Hematopoietic multipotent progenitor cell (in vitro differentiated cells): ENCODE results near the gene PSMD14. TPM values are rescaled to one million over a fixed set of nuclear protein-coding genes. Genes with fewer than 3 reads are reported as not detected.

Experiments used
- DNase-seq, 3 donors: peaks; one replicate each; pipeline ENCODE4 v3.0.0-alpha.2; 2011 to 2015; ENCODE audit warnings: low read depth in 2 of 3, low spot score in 2 of 3
- total RNA-seq: library from RNA; depleted of rRNA; stranded (reverse); fragments of >200 nt; gene quantifications from one replicate; pipeline ENCODE4 v1.2.3, GENCODE V29; 2012

PSMD14 gene
- total RNA-seq, 1 donor: 23.4 TPM

- DNase-seq: no peak
Measured at GRCh38 chr2:161374446-161374845, 66.2 kb downstream of the PSMD14 start.

DNA sequence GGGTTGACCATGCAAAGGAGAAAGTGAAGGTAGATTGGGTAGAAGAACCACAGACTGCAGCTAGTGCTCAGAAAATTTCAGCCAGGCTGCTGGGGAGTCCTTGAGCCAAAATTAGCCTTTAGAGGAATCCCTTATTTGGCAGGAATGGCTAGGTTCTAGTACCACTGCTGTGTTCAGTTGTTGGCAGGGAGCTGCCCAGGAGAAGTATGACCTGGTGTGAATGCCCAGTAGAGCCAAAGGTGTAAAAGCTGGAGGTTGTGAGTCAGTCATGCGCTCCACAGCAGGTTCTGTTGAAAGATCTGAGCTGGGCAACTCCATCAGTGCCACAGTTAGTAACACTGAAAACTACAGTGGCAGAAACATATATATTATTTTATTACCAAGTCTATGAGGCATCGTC is 71.5 kb downstream of the PSMD14 start:
- DNase-seq: no peak

GRCh38 chr2:161381546-161381945 is 73.3 kb downstream of the PSMD14 start:
- no peak for DNase-seq

GRCh38 chr2:161382747-161383146 is 74.5 kb downstream of the PSMD14 start:
- DNase-seq: no peak

DNA sequence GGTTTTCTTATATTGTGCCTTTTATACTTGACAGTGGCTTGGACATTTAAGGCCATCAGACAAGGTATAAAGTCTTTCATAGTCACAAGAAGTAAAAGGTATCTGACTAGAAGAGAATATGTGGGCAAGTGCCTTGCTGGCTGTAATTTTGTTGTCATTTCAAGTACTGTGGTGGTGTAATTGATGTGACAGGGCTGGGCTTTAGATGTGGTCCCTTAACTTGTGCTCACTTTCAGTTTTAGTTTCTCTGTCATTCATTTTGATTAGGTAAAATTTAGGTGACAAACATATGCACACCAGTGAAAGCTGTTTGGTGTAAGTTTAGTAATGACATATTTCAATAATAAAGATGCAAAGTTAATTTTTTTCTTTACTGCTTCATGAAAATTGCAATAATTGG is 76.6 kb downstream of the PSMD14 start:
- peak in 1 of 3 donors; percentile 7 for DNase-seq

DNA sequence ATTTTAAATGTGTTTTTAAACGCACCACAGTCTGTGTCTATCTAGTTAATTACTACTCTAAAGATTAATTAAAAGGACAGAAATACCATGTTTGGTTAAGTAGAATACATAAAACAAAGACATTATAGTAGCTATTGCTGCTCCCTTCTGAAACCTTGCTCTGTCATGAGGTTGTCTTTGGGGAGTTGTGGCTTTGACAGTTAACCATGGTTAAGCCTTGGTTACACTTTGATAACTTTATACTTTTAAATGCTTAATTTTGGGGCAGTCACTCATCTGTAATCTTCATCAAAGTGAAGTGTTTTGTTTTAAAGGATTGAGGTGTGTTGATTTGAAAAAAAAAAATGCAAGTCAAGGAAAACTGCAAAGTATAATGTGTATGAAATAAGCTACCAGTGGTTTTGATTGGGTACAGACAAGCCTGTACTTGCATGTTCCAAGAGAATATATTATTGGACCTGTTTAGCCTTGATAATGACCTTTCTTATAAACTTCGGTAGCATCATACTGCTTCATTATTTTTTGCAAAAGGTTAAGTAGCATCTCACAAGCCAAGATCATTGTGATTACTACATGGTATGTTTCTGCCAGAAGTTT is 78.1 kb downstream of the PSMD14 start:
- no peak for DNase-seq

DNA sequence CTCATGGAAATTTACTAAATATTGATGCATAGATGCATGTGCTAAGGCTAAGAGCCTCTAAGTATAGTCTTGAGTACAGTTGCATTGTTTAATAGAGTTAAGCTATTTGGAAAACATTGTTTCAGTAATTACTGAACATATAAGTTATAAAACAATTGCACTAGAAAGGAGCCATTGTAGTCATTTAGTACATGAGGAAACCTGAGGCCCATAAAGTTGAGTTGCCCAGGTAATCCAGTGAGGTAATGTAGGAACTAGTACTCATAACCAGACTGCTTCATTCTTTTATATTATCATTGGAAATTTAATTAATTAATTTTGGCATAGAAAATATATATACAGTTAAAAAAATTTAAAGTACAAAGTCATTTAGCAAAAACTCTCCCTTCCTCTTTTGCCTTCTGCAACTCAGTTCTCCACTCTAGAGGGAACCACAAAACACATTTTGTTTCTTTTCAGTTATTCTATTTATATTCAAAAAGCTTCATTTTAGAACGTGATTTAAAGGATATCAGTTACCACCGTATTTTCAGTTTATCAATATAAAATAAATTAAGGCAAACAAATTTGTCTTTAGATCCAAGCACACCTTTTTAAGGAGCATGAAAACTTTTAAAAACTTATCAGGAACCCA is 80.0 kb downstream of the PSMD14 start:
- peak in 1 of 3 donors; percentile 14 for DNase-seq

DNA sequence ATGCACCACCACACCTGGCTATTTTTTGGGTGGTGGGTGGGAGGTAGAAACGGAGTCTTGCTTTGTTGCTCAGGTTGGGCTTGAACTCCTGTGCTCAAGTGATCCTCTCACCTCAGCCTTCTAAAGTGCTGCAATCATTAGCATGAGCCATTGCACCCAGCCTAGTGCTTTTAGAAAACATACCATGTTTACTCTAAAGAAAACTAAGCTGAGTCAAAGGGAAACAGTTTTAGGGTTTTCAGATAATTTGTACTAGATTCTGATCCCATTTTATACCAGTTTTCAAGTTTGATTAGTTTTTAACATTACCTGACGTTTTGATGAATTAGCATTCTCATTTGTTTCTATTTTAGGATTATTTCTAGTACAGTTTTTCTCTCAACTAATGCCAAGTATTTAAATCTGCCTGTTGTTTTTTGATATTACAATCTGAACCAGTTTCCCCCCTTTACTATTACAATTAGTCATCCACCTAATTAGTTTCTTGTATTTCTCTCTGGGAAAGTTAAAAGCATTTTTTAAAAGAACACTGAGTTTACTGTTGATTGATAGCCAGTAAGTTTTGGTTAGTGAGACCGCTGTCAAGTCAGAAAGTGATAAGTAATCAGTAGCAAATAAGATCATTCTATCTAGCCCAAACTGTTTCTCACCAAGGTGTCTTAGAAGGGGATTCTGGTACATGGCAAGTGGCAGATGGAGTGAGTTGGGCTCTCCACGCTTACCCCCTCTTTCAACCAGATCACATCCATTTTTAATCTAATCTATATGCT is 83.7 kb downstream of the PSMD14 start:
- DNase-seq: no peak

GRCh38 chr2:161400076-161400475 is 91.9 kb downstream of the PSMD14 start:
- no peak for DNase-seq

GRCh38 chr2:161402297-161402696 is 94.1 kb downstream of the PSMD14 start:
- no peak for DNase-seq

DNA sequence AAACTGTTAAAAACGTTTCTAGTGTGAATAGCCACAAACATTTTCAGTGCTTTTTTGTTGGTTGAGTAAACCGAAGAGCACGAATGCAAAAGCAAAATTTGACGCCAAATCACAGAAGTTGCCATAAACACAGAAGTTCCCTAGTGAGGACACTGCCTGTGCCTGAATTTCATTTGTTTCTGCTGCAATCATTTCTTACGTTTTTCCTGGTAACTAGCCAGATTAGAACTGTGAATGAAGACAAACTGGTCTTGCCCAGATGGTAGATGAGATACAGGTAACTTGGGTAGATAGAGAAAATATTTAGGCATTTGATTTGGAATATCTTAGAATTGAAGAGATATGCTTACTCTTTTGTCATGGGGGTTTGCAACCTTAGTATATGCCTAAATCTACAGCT is 98.1 kb downstream of the PSMD14 start:
- no peak for DNase-seq

DNA sequence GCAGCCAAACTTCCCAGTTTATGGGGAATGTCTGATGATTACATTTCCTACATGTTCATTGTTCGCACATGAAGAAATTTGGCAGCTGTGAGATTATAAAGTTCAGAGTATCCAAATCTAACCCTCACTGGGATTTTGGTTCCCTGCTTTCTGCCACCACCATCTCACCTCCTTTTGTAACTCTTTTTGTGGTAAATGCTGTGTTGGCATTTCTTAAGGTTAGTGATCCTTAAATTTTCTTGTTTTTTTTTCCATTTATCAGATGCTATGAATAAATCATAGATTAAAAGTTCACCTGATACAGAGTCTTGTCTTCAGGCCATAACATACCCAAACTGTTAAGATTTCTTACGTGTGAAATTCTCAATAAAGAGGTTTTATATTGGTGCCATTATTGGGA is 99.4 kb downstream of the PSMD14 start:
- no peak for DNase-seq

- DNase-seq: no peak
Measured at GRCh38 chr2:161409308-161409907, 101.2 kb downstream of the PSMD14 start.

DNA sequence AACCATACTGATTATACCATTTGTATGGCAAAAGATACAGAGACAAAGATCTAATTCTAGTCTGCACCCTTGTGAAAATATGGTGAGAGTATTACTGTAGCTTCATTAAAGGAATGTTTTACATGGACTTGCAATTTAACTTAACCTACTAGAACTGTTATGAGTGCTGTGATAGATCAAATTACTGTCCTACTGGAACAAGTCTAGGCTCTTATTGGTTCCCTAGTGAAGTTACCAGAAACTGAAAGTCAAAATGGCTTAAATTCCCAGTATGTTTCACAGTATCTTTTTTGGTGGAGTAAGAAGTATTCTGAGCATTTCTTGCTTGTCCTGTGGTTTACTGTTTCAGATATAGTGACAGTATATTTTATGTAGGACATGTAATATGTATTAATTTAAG is 104.1 kb downstream of the PSMD14 start:
- no peak for DNase-seq

DNA sequence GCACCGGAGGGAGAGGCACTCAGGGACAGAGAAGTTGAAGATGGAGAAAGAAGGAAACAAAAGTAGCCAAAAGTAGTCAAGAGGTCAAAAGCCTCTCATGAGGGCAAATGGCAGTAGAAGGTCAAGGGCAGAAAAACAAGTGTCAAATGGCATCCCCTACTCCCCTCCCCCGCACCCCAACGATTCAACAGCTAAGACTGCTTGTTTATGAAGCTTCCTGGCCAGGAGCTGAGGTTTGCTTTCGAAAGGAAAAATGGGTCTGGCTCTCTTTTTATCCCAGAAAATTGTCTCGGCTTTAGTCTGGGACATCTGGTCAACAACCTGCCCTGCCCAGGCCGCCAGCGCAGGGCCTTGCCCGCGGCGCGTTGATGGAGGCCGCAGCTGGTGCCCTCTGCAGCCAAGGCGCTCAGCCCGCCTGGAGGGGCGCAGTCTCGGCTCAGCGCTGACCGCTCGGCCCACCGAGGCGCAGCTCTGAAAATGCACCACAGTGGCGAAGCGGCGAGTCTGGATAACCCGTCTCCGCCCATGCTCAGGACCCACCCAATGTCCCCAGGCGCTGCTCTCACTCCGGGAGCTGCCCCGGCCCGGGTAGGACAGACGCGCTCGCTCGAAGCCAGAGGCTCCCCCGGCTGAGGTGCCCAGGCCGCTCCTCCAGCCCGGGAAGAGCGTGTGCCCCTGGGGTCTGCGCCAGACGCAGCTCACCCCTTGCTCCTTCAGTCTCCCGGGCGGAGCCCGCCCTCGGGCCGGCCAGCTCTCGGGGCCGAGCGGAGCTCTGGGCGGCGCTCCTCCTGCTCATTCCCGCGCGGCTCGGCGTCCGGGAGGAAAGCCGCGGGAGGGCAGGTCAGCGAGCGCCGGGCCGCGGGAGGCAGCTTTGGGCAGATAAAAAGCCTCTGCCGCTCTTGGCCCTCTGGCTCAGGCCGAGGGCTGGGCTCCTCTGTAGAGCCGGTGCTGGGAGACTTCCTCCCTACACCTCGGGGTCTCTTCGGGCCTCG is 106.1 kb downstream of the PSMD14 start:
- peak in 2 of 3 donors; percentile 11 to 22 for DNase-seq

- DNase-seq: peak in 2 of 3 donors; percentile 25 to 38
Measured at GRCh38 chr2:161415034-161415986, 107.1 kb downstream of the PSMD14 start.

DNA sequence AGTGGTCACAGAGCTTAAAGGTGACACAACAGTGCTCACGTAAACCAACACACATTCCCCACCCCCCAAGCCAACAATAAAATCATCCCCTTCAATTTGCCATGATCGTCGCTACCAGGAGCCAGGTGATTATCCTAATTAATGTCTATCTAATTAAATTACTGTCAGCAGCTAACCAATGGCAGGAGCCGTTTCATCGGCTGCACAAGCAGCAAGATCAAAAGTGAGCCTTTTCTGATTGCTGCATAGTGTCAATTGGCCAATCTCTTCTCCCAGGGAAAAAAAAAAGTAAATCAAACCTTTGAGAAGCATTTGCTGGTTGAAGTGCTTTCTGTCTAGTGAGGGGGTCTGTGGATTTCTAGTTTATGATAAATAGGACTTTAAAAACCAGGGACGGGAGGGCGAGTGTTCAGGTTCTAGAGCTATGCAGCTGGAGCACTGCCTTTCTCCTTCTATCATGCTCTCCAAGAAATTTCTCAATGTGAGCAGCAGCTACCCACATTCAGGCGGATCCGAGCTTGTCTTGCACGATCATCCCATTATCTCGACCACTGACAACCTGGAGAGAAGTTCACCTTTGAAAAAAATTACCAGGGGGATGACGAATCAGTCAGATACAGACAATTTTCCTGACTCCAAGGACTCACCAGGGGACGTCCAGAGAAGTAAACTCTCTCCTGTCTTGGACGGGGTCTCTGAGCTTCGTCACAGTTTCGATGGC is 107.9 kb downstream of the PSMD14 start, which contains the start of gene TBR1:
TSS of gene TBR1 (plus strand) at position 311 of the 721 bp plus-strand sequence. CDS start at position 425, 114 bp downstream.
- peak in 2 of 3 donors; percentile 37 to 45 for DNase-seq

DNA sequence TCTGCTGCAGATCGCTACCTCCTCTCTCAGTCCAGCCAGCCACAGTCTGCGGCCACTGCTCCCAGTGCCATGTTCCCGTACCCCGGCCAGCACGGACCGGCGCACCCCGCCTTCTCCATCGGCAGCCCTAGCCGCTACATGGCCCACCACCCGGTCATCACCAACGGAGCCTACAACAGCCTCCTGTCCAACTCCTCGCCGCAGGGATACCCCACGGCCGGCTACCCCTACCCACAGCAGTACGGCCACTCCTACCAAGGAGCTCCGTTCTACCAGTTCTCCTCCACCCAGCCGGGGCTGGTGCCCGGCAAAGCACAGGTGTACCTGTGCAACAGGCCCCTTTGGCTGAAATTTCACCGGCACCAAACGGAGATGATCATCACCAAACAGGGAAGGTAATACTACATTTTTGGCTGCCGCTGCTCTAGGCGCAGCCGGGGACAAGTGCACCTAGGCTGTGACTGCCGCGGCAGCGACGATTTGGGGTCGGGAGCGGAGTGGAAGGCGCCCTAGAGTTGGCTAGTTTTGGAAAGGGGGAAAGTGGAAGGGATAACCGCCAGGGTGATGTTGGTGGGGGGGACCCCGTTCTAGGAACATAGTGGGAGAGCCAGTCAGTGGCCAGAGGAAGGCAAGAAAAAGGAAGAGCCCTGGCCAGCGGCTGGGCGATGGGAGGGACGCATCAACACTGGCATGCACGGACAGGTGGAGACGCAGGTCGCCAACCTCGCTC is 108.6 kb downstream of the PSMD14 start:
- DNase-seq: peak in 2 of 3 donors; percentile 16 to 23
